ENCODE data around the gene TBRG4.

The TBRG4 gene

DNA sequence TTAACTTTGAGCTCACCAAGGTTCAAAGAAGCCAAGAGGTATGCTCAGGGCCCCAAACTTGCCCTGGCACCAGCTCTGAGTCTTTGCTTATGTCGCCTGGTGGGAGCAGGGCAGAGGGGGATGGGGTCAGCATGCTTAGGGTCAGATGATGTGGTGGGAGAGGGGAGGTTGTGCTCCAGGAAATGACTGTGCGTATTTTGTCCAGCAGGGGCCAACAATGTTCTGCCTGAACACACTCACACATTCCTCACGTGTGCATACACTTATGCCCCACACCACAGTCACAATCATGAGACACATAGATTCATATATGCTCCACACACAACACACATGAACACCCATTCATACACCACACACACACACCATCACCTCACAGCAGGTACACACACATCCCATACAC lies 41.7 kb upstream of the TBRG4 start:
- Histone ChIP-seq H3K9ac (ENCODE audit: low read depth, low read length) (no peak overlapping the region), H3K9me3 (ENCODE audit: control insufficient read depth, insufficient read depth, low read length) (no peaks in the 10 kb centered on the region), H3K27me3 (ENCODE audit: control insufficient read depth, insufficient read depth, low read length) (peaks cover 13% of the 10 kb centered on the region), H3K4me3 (ENCODE audit: low read depth, low read length) (no peak overlapping the region), H3K36me3 (ENCODE audit: control insufficient read depth, insufficient read depth, low read length) (no peaks in the 10 kb centered on the region), H3K4me1 (ENCODE audit: control insufficient read depth, insufficient read depth, low read length) (no peaks in the 10 kb centered on the region)

DNA sequence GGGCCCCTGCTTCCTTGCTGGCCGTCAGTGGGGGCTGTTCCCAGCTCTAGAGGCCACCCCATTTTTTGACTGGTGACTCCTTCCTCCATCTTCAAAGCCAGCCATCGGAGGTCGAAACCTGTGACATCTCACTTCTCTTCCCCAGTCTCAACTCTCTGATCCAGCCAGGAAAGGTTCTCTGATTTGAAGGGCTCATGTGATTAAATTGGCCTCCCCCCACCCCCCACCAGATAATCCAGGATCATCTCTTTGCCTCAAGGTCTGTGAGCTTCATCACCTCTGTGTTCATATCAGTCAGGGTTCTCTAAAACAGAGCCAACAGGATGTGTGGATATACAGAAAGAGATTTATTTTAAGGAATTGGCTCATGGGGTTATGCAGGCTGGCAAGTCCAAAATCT lies 40.5 kb upstream of the TBRG4 start:
- H3K27me3 ChIP-seq (ENCODE audit: control insufficient read depth, insufficient read depth, low read length) = peaks cover 6% of the 10 kb centered on the region
- H3K4me3 ChIP-seq (ENCODE audit: low read depth, low read length) = no peak overlapping the region
- no peaks in the 10 kb centered on the region for H3K36me3 ChIP-seq (ENCODE audit: control insufficient read depth, insufficient read depth, low read length)
- H3K4me1 ChIP-seq (ENCODE audit: control insufficient read depth, insufficient read depth, low read length) = no peaks in the 10 kb centered on the region
- no peak overlapping the region for H3K9ac ChIP-seq (ENCODE audit: low read depth, low read length)
- H3K9me3 ChIP-seq (ENCODE audit: control insufficient read depth, insufficient read depth, low read length) = no peaks in the 10 kb centered on the region

DNA sequence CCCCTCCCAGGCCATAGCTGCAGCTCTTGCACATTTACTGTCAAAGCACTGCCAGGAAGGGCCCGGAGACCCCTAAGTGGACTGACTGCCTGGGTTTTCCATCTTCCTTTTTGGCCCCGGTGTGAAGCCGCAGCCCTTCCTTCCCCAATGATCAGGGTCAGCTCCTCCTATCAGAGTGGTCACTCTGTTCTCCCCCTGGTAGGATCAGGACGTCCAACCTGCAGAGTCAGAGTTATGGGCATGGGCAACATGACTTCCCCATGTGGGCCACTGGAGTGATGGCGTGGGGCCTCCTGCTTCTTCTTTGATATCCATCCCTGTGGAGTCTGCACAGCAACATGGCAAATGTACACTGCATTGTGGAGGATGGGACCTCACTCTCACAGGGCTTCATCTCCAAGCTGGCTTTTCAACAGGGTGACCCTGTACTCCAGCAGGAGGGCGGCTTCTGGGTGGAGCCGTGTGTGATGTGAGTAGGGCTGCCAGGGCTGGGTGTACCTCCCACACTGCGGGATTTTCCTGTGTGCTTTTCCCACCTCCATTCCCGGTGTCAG lies 39.7 kb upstream of the TBRG4 start:
- H3K9me3 ChIP-seq (ENCODE audit: control insufficient read depth, insufficient read depth, low read length) = no peaks in the 10 kb centered on the region
- no peaks in the 10 kb centered on the region for H3K4me1 ChIP-seq (ENCODE audit: control insufficient read depth, insufficient read depth, low read length)
- no peaks in the 10 kb centered on the region for H3K36me3 ChIP-seq (ENCODE audit: control insufficient read depth, insufficient read depth, low read length)
- no peak overlapping the region for H3K4me3 ChIP-seq (ENCODE audit: low read depth, low read length)
- H3K27me3 ChIP-seq (ENCODE audit: control insufficient read depth, insufficient read depth, low read length) = no peaks in the 10 kb centered on the region
- H3K9ac ChIP-seq (ENCODE audit: low read depth, low read length) = no peak overlapping the region

DNA sequence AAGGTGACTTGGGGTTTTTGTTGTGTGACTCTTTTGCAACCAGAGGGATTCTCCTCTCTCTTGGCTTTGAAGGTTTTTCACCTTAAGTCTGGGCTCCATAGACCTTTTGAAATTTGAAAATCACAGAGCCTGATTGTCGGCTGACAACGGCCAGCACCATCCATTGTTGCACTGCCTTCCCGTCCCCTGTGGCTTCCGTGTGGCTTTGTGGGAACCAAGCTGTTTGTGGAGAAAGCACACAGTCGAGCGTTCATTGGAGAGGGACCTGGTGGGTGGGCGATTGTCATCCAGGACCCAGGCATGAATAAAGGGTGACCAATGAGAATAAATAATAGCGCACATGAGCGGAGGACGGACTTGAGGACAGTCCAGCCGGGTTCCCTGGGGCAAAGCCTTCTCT lies 38.7 kb upstream of the TBRG4 start:
- H3K27me3 ChIP-seq (ENCODE audit: control insufficient read depth, insufficient read depth, low read length) = no peaks in the 10 kb centered on the region
- no peaks in the 10 kb centered on the region for H3K4me1 ChIP-seq (ENCODE audit: control insufficient read depth, insufficient read depth, low read length)

DNA sequence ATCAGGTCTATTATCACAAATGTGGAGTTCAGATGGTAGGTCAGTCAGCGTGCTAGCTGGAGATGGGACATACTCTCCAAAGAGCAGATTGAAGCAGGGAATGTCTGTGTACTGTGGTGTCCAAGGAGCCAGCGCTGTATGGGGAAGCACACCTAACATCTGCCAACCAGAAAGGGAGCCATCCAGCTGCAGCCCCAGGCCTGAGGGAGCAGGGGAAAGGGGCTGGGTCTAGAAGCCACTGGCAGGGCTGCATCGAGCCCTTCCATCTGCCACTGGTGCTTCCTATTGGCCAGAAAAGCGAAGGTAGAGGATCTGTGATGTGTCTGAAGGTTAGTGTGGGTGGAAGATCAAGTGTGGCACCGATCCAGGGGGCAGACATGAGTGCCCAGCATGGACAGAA lies 38.1 kb upstream of the TBRG4 start:
- Histone ChIP-seq H3K9me3 (ENCODE audit: control insufficient read depth, insufficient read depth, low read length) (no peaks in the 10 kb centered on the region), H3K9ac (ENCODE audit: low read depth, low read length) (no peak overlapping the region), H3K27me3 (ENCODE audit: control insufficient read depth, insufficient read depth, low read length) (no peaks in the 10 kb centered on the region), H3K4me1 (ENCODE audit: control insufficient read depth, insufficient read depth, low read length) (no peaks in the 10 kb centered on the region), H3K4me3 (ENCODE audit: low read depth, low read length) (no peak overlapping the region), H3K36me3 (ENCODE audit: control insufficient read depth, insufficient read depth, low read length) (no peaks in the 10 kb centered on the region)

More for the DNA sequence above, 38.7 kb upstream of the TBRG4 start:
- Histone ChIP-seq H3K9me3 (ENCODE audit: control insufficient read depth, insufficient read depth, low read length) (no peaks in the 10 kb centered on the region), H3K36me3 (ENCODE audit: control insufficient read depth, insufficient read depth, low read length) (no peaks in the 10 kb centered on the region), H3K9ac (ENCODE audit: low read depth, low read length) (no peak overlapping the region), H3K4me3 (ENCODE audit: low read depth, low read length) (no peak overlapping the region)

DNA sequence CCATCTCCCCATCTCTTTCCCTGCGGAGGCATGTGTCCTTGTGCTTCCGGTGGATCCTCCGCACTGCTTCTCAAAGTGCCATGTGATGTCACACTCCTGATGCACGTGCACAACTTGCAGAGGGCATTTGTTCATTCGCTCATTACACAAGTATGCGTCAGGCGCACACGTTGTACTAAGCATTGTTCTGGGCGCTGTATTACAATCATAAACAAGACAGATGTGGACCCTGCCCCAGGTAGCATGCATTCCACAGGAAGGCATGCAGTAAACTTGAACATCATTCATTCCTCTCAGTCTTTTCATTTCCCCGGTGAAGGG lies 37.1 kb upstream of the TBRG4 start:
- H3K9ac ChIP-seq (ENCODE audit: low read depth, low read length) = no peak overlapping the region
- no peaks in the 10 kb centered on the region for H3K36me3 ChIP-seq (ENCODE audit: control insufficient read depth, insufficient read depth, low read length)
- no peaks in the 10 kb centered on the region for H3K9me3 ChIP-seq (ENCODE audit: control insufficient read depth, insufficient read depth, low read length)
- no peaks in the 10 kb centered on the region for H3K27me3 ChIP-seq (ENCODE audit: control insufficient read depth, insufficient read depth, low read length)
- no peaks in the 10 kb centered on the region for H3K4me1 ChIP-seq (ENCODE audit: control insufficient read depth, insufficient read depth, low read length)
- H3K4me3 ChIP-seq (ENCODE audit: low read depth, low read length) = no peak overlapping the region

DNA sequence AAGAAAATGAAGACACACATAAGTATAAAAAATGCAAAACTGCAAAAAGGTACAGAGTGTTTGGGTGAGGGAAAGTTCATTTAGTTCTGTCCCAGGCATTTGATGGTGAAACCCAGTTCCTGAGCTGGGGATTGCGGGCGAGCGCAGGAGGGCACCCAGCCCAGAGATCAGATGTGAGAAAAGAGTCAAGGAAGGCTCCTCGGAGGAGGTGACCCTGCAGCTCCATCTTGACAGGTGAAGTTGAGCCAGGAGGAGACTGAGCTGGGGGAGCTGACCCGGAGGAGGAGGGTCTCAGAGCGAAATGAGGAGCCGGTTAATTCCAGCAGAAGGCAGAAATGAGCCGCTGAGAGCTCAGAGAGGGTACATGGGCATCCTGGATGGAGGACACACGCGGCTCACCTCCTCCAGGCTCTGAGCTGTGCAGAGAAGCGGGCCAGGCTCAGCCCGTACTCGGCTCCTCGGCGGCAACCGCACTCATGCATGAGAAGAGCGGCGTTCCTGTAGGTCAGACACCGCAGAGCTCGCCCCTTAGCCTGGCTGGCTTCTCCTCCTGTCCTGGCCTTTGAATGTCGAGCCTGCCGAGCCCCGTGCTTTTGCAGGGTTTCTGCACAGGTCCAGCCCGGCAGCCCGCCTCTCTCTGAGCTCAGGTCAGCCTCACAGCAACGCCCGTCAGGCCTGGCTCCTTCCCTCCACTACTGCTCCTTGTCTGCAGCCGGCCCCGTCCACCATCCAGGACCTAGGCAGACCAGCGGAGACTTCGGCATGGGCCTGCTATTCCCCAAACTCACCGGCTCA lies 36.6 kb upstream of the TBRG4 start:
- no peak overlapping the region for H3K9ac ChIP-seq (ENCODE audit: low read depth, low read length)
- no peaks in the 10 kb centered on the region for H3K9me3 ChIP-seq (ENCODE audit: control insufficient read depth, insufficient read depth, low read length)
- H3K36me3 ChIP-seq (ENCODE audit: control insufficient read depth, insufficient read depth, low read length) = no peaks in the 10 kb centered on the region
- no peak overlapping the region for H3K4me3 ChIP-seq (ENCODE audit: low read depth, low read length)
- no peaks in the 10 kb centered on the region for H3K4me1 ChIP-seq (ENCODE audit: control insufficient read depth, insufficient read depth, low read length)
- no peaks in the 10 kb centered on the region for H3K27me3 ChIP-seq (ENCODE audit: control insufficient read depth, insufficient read depth, low read length)

DNA sequence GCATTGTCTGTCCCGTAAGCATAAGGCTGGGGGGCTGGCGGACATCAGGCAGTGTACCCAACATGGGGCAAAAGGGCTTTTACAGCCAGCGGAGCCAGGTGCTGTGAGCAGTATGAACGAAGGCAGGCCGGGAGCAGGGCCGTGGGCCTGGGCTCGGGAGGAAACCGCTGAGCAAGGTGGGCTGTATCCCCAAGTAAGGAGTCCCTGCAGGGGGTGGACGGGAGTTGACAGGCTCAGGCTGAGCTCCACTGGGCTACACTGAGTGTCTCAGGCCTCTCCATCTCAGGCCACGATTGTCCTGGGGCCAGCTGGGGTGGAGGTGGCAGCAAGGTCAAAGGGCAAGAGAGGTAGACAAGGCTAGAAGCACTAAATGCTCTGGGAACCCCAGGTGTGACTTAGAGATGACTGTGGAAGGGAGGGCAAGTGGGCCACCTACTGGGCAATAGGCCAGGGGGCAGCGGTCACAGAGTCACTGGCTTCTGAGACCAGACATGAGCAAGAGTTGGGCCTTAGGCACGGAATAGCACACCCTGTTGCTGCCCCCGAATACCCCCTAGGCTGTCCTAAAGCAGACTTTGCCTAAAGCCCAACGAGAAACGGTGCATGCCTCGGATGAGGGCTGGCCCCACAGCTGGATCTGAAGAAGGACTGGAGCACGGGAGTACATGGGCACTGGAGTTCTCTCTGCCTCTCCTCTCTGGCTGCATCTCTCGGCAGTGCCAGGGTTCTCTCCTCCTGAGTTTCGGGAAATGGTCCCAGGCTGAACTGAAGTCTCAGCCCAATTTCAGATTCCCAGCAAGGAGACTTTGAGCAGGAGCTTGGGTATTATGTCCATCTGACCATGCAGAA lies 35.3 kb upstream of the TBRG4 start:
- Histone ChIP-seq H3K4me1 (ENCODE audit: control insufficient read depth, insufficient read depth, low read length) (no peaks in the 10 kb centered on the region), H3K4me3 (ENCODE audit: low read depth, low read length) (no peak overlapping the region), H3K27me3 (ENCODE audit: control insufficient read depth, insufficient read depth, low read length) (no peaks in the 10 kb centered on the region), H3K9me3 (ENCODE audit: control insufficient read depth, insufficient read depth, low read length) (no peaks in the 10 kb centered on the region), H3K9ac (ENCODE audit: low read depth, low read length) (no peak overlapping the region), H3K36me3 (ENCODE audit: control insufficient read depth, insufficient read depth, low read length) (no peaks in the 10 kb centered on the region)

DNA sequence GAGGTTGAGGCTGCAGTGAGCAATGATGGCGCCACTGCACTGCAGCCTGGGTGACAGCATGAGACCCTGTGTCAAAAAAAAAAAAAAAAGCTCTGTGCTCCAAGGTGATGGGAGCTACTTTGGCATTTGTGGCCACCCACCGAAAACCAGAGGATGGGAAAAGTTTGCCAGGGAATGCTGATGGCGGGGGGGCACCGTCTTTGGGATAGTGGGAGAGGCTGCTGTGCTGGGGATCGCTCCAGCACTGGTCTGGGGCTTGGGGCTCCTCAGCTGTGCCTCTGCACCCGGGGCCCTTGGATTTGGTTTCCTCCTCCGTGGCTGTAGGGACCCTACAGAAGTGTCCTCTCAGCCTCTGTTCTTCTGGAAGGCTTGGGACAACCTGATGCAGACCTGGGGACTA lies 34.4 kb upstream of the TBRG4 start:
- no peaks in the 10 kb centered on the region for H3K9me3 ChIP-seq (ENCODE audit: control insufficient read depth, insufficient read depth, low read length)
- no peaks in the 10 kb centered on the region for H3K36me3 ChIP-seq (ENCODE audit: control insufficient read depth, insufficient read depth, low read length)
- H3K4me3 ChIP-seq (ENCODE audit: low read depth, low read length) = no peak overlapping the region
- H3K4me1 ChIP-seq (ENCODE audit: control insufficient read depth, insufficient read depth, low read length) = no peaks in the 10 kb centered on the region
- no peaks in the 10 kb centered on the region for H3K27me3 ChIP-seq (ENCODE audit: control insufficient read depth, insufficient read depth, low read length)
- H3K9ac ChIP-seq (ENCODE audit: low read depth, low read length) = no peak overlapping the region

DNA sequence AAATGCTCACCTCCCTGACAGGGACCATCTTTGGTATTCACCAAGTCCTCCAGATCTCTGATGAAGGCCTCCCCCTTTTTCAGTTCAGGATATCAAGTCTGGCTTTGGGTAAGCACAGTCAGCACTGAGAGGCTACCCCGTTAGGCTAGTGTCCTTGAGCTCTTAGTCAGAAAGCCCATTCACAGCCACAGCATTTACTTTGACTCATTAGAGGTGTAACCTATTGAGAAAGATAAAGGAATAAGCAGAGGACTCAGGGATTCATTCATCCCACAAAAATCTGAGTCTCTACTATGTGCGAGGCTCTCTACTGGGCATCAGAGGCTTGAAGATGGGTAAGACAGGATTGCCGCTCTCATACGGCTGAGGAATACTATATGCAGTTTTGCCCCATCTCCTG lies 32.1 kb upstream of the TBRG4 start:
- Histone ChIP-seq H3K4me1 (ENCODE audit: control insufficient read depth, insufficient read depth, low read length) (no peaks in the 10 kb centered on the region), H3K9ac (ENCODE audit: low read depth, low read length) (no peak overlapping the region), H3K4me3 (ENCODE audit: low read depth, low read length) (no peak overlapping the region), H3K36me3 (ENCODE audit: control insufficient read depth, insufficient read depth, low read length) (no peaks in the 10 kb centered on the region), H3K27me3 (ENCODE audit: control insufficient read depth, insufficient read depth, low read length) (no peaks in the 10 kb centered on the region), H3K9me3 (ENCODE audit: control insufficient read depth, insufficient read depth, low read length) (no peaks in the 10 kb centered on the region)

DNA sequence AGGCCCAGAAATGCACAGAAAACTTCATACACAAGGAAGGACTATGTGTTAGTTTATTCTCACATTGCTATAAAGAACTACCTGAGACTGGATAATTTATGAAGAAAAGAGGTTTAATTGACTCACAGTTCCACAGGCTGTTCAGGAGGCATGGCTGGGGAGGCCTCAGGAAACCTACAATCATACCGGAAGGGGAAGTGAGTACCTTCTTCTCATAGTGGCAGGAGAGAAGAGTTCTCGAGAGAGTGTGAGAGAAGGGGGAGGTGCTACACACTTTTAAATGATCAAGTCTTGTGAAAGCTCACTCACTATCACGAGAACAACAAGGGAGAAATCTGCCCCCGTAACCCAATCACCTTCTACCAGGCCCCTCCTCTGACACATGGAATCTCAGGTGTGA lies 29.3 kb upstream of the TBRG4 start:
- H3K9ac ChIP-seq (ENCODE audit: low read depth, low read length) = no peak overlapping the region
- H3K4me3 ChIP-seq (ENCODE audit: low read depth, low read length) = no peak overlapping the region
- no peaks in the 10 kb centered on the region for H3K9me3 ChIP-seq (ENCODE audit: control insufficient read depth, insufficient read depth, low read length)
- H3K36me3 ChIP-seq (ENCODE audit: control insufficient read depth, insufficient read depth, low read length) = no peaks in the 10 kb centered on the region
- H3K27me3 ChIP-seq (ENCODE audit: control insufficient read depth, insufficient read depth, low read length) = no peaks in the 10 kb centered on the region
- H3K4me1 ChIP-seq (ENCODE audit: control insufficient read depth, insufficient read depth, low read length) = no peaks in the 10 kb centered on the region
